HepG2 (cell line): ENCODE results near the gene NCAPD2. TPM values are rescaled to one million over a fixed set of nuclear protein-coding genes. Genes with fewer than 3 reads are reported as not detected.

Experiments
- ATAC-seq: fragments of 200-7000 bp; cut with Tn5 transposase; 3 replicates; pipeline ENCODE4 v1.9.1; 2020; ENCODE audit warnings: mild to moderate bottlenecking, moderate library complexity
- BruUV-seq: library from RNA; stranded (reverse); fragments of 400-500 nt; replicated peaks from 2 replicates; lab custom pipeline; 2021; lab: Mats Ljungman, UMichigan
- CTCF ChIA-PET: fragments of 300-600 bp; formaldehyde crosslinking; extraction: SDS; loops from one replicate; lab custom pipeline; 2021; ENCODE audit warnings: low total read pairs, inconsistent platforms, low intra/inter-chr PET ratio; lab: Yijun Ruan, JAX
- POLR2A ChIA-PET: fragments of 350-600 bp; sonication (Branson Sonifier 250); formaldehyde crosslinking; loops from one replicate; lab custom pipeline; 2020; ENCODE audit warnings: antibody characterized with exemption, inconsistent platforms; lab: Yijun Ruan, JAX
- DNase-seq: peaks from one replicate; pipeline ENCODE4 v3.0.0-alpha.2; 2015; ENCODE audit warnings: low spot score
- FAIRE-seq: peaks from 3 replicates; lab custom pipeline; 2011; peaks lifted over from hg19 to GRCh38; lab: Jason Lieb, UNC
- H2AFZ ChIP-seq: one replicate; pipeline ENCODE4 v1.6.1; 2011; ENCODE audit warnings: low read length, inconsistent platforms
- H3K27ac ChIP-seq: fragments of 300-600 bp; 3 replicates; pipeline ENCODE4 v1.8.0; 2011; ENCODE audit warnings: mixed run types, mild to moderate bottlenecking, mixed read lengths, low read length, inconsistent platforms; ENCODE audit not compliant: insufficient read depth; ENCODE audit errors: extremely low read length
- H3K27me3 ChIP-seq, 2 experiments: fragments of 200-600 bp in 1 of 2; 2 replicates in 1 of 2; 3 replicates in 1 of 2; pipeline versions ENCODE4 v1.6.0 to v1.8.0; 2011; ENCODE audit warnings: low read length in 2 of 2, mild to moderate bottlenecking in 2 of 2, moderate library complexity in 2 of 2, inconsistent platforms in 1 of 2; ENCODE audit not compliant: insufficient read depth in 2 of 2, control insufficient read depth in 1 of 2
- H3K36me3 ChIP-seq, 2 experiments: fragments of 200-600 bp in 1 of 2; replicated peaks in 1 of 2; 2 replicates in 1 of 2; 3 replicates in 1 of 2; pipeline versions ENCODE4 v1.5.1 to v1.8.0; 2011; ENCODE audit warnings: low read length in 2 of 2, inconsistent platforms in 1 of 2; ENCODE audit not compliant: insufficient read depth in 2 of 2, control insufficient read depth in 1 of 2
- H3K4me1 ChIP-seq: 2 replicates; pipeline ENCODE4 v1.5.1; 2012; ENCODE audit warnings: low read length, inconsistent platforms; ENCODE audit not compliant: insufficient read depth
- H3K4me2 ChIP-seq: 2 replicates; pipeline ENCODE4 v1.6.0; 2011; ENCODE audit warnings: low read depth, low read length, inconsistent platforms
- H3K4me3 ChIP-seq, 3 experiments: fragments of 200-600 bp in 1 of 3; sonication (generic), shearing (Covaris generic) in 1 of 3; replicated peaks in 1 of 3; 2 replicates each; pipeline ENCODE4 v1.5.1; 2011 to 2016; ENCODE audit warnings: low read length in 3 of 3, inconsistent platforms in 2 of 3, low read depth in 2 of 3, mild to moderate bottlenecking in 2 of 3, control low read depth in 1 of 3, mixed read lengths in 1 of 3; ENCODE audit not compliant: insufficient read depth in 1 of 3
- H3K79me2 ChIP-seq: one replicate; pipeline ENCODE4 v1.6.1; 2011; ENCODE audit warnings: low read length, inconsistent platforms; ENCODE audit not compliant: insufficient read depth
- H3K9ac ChIP-seq: 2 replicates; pipeline ENCODE4 v1.6.0; 2011; ENCODE audit warnings: mild to moderate bottlenecking, low read depth, low read length, inconsistent platforms; ENCODE audit not compliant: insufficient read depth
- H3K9me3 ChIP-seq: 2 replicates; pipeline ENCODE4 v1.5.1; 2012; ENCODE audit warnings: mild to moderate bottlenecking, low read length
- H4K20me1 ChIP-seq: 2 replicates; pipeline ENCODE4 v1.6.0; 2011; ENCODE audit warnings: inconsistent platforms, mild to moderate bottlenecking, low read length, moderate library complexity; ENCODE audit not compliant: insufficient read depth
- FOSL2 ChIP-seq: sonication (generic); formaldehyde crosslinking; IDR thresholded peaks from 2 replicates; pipeline ENCODE4 v1.4.0; 2020; ENCODE audit warnings: missing genetic modification reagents
- GPN1 ChIP-seq: sonication (generic); formaldehyde crosslinking; IDR thresholded peaks from 2 replicates; pipeline ENCODE4 v1.5.1; 2020; ENCODE audit warnings: missing genetic modification reagents, borderline replicate concordance
- GZF1 ChIP-seq: sonication (generic); formaldehyde crosslinking; IDR thresholded peaks from 2 replicates; pipeline ENCODE4 v1.5.1; 2020; ENCODE audit warnings: mild to moderate bottlenecking, missing genetic modification reagents
- HNF1B ChIP-seq: sonication (generic); formaldehyde crosslinking; IDR thresholded peaks from 2 replicates; pipeline ENCODE4 v1.5.1; 2020; ENCODE audit warnings: mild to moderate bottlenecking, moderate library complexity, missing genetic modification reagents
- LBX2 ChIP-seq: sonication (generic); formaldehyde crosslinking; IDR thresholded peaks from 2 replicates; pipeline ENCODE4 v1.5.0; 2020; ENCODE audit warnings: missing genetic modification reagents, mild to moderate bottlenecking, borderline replicate concordance
- SMYD3 ChIP-seq: sonication (generic); formaldehyde crosslinking; IDR thresholded peaks from 2 replicates; pipeline ENCODE4 v1.8.1; 2023; ENCODE audit warnings: mild to moderate bottlenecking, missing genetic modification reagents
- SP140L ChIP-seq: sonication (generic); formaldehyde crosslinking; IDR thresholded peaks from 2 replicates; pipeline ENCODE4 v1.4.0; 2020; ENCODE audit warnings: missing genetic modification reagents, borderline replicate concordance
- TRAFD1 ChIP-seq: sonication (generic); formaldehyde crosslinking; IDR thresholded peaks from 2 replicates; pipeline ENCODE4 v1.5.1; 2020; ENCODE audit warnings: missing genetic modification reagents, mild to moderate bottlenecking, borderline replicate concordance
- ZNF672 ChIP-seq: sonication (generic); formaldehyde crosslinking; IDR thresholded peaks from 2 replicates; pipeline ENCODE4 v1.8.1; 2022; ENCODE audit warnings: missing genetic modification reagents
- ZNF770 ChIP-seq: sonication (generic); formaldehyde crosslinking; IDR thresholded peaks from 2 replicates; pipeline ENCODE4 v1.5.0; 2020; ENCODE audit warnings: mild to moderate bottlenecking, missing genetic modification reagents
- WGBS: methylation state at CpG from one replicate; pipeline ENCODE4 v1.1.6; 2017; ENCODE audit warnings: low lambda C conversion rate; 5-methylcytosine and 5-hydroxymethylcytosine counted together
- in situ Hi-C: cut with HindIII; loops from 2 replicates; pipeline ENCODE4 v1.10.0; 2017; ENCODE audit warnings: low pct_unique_long_range_greater_than_20kb; ENCODE audit not compliant: extremely low pct_ligation_motif_present
- intact Hi-C: fragments of 100-400 bp; cut with micrococcal nuclease; formaldehyde crosslinking; loops from one replicate; pipeline ENCODE4 v1.10.0; 2022; ENCODE audit not compliant: unreplicated experiment
- polyA plus RNA-seq, 8 experiments: library from polyadenylated mRNA; depleted of rRNA in 3 of 8; stranded (reverse) in 7 of 8; unstranded in 1 of 8; fragments of >200 nt; fragmentation: Illumina TruSeq in 4 of 8; extraction: Trizol in 4 of 8; gene quantifications; 2 replicates each; pipeline versions ENCODE4 v1.2.1 to v1.2.3, GENCODE V29; 2011 to 2016; ENCODE audit warnings: low read depth in 4 of 8, missing spikeins in 1 of 8, mixed read lengths in 1 of 8; ENCODE audit not compliant: insufficient read depth in 1 of 8
- total RNA-seq, 5 experiments: library from RNA; depleted of rRNA; stranded (reverse); fragments of >200 nt; fragmentation: Illumina TruSeq; extraction: Trizol; gene quantifications; 2 replicates each; pipeline ENCODE4 v1.2.3, GENCODE V29; 2016; ENCODE audit warnings: low read depth in 1 of 5
- TF ChIP-seq, protein P1 (sequence below): sonication (generic); formaldehyde crosslinking; conservative IDR thresholded peaks from 2 replicates; pipeline ENCODE4 v1.4.0; 2020; ENCODE audit warnings: missing genetic modification reagents

The NCAPD2 gene
- total and polyA plus RNA-seq, 2 of the 13 experiments (the other 11 are each of a cell fraction or from before 2014, with no cell fraction given), result 51.1 to 65.6 TPM

DNA sequence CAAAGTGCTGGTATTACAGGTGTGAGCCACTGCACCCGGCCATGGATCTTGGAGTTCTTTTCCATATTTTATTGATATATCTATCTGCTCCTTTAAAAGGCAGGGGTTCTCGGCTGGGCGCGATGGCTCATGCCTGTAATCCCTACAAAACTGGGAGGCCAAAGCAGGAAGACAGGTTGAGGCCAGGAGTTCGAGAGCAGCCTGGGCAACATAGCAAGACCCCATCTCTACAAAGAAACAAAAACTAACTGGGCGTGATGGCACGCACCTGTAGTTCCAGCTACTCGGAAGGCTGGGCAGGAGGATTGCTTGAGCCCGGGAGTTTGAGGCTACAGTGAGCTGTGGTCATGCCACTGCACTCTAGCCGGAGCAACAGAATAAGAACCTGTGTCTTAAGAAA lies 28.3 kb downstream of the NCAPD2 start:
- ATAC-seq (no peak), FAIRE-seq (no peak), DNase-seq (no peak)
- no peaks in the 10 kb centered on the region for H4K20me1 ChIP-seq
- no peak overlapping the region for H3K9ac ChIP-seq
- in situ Hi-C loops, result no loop called here
- ChIA-PET POLR2A (interaction anchor here (1.7 kb wide), 1 partner anchor 12 kb away, joined by 4 read pairs; the partner anchor contains the start of gene GAPDH), CTCF (no interaction called here)
- 95% methylated on average over 10 of the region's 10 CpGs for WGBS
- intact Hi-C loops, result no loop called here
- no peaks in the 10 kb centered on the region for H3K27me3 ChIP-seq
- BruUV-seq, result no TSS peak
- H3K27ac ChIP-seq, result no peak overlapping the region
- H3K9me3 ChIP-seq, result no peaks in the 10 kb centered on the region
- no peaks in the 10 kb centered on the region for H3K79me2 ChIP-seq
- H3K4me2 ChIP-seq, result no peak overlapping the region
- TF ChIP-seq GPN1 (CRISPR knock-in tag), result no peak
- no peak for TF ChIP-seq ZNF672 (CRISPR knock-in tag)
- no peak for TF ChIP-seq TRAFD1 (CRISPR knock-in tag)
- TF ChIP-seq SP140L (CRISPR knock-in tag), result no peak
- H3K36me3 ChIP-seq, result peaks cover 53 to 94% of the 10 kb centered on the region in 2 experiments
- no peak overlapping the region for H2AFZ ChIP-seq
- H3K4me3 ChIP-seq, result no peak overlapping the region
- no peaks in the 10 kb centered on the region for H3K4me1 ChIP-seq

DNA sequence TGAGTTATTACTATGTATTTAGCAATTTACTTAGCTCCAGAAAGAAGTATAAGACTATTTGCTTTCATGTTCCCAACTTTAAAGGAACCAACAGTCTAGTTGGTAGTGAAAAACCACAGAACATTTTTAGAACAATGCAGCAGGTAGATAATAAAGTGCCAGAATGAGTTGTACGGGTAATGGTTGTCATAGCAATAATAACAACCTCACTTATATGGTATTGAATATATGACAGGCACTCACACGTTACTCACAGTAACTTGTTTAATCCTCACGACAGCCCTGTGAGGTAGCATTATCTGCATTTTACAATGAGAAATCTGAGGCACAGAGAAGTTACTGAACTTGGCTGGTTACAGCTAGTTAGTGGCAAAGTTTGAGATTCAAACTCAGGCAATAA lies 29.8 kb downstream of the NCAPD2 start:
- H4K20me1 ChIP-seq, result no peaks in the 10 kb centered on the region
- intact Hi-C loops (no loop called here), in situ Hi-C loops (no loop called here)
- H3K27ac ChIP-seq, result no peak overlapping the region
- BruUV-seq, result no TSS peak
- H3K4me2 ChIP-seq, result no peak overlapping the region
- no peak for DNase-seq
- no peak for FAIRE-seq
- CTCF ChIA-PET, result no interaction called here
- H3K4me1 ChIP-seq, result no peaks in the 10 kb centered on the region
- WGBS, result 100% methylated on average over 3 of the region's 3 CpGs
- peaks cover 58 to 94% of the 10 kb centered on the region in 2 experiments for H3K36me3 ChIP-seq
- no peaks in the 10 kb centered on the region for H3K9me3 ChIP-seq
- no peak for ATAC-seq
- H3K27me3 ChIP-seq, result no peaks in the 10 kb centered on the region
- H2AFZ ChIP-seq, result no peak overlapping the region
- POLR2A ChIA-PET, result no interaction called here
- H3K79me2 ChIP-seq, result no peaks in the 10 kb centered on the region
- H3K9ac ChIP-seq, result no peak overlapping the region
- H3K4me3 ChIP-seq, result no peak overlapping the region
- TF ChIP-seq LBX2 (CRISPR knock-in tag) (no peak), GZF1 (no peak), SMYD3 (no peak), FOSL2 (no peak), ZNF770 (CRISPR knock-in tag) (no peak), HNF1B (no peak), GPN1 (CRISPR knock-in tag) (no peak)
- TF ChIP-seq, protein P1, sequence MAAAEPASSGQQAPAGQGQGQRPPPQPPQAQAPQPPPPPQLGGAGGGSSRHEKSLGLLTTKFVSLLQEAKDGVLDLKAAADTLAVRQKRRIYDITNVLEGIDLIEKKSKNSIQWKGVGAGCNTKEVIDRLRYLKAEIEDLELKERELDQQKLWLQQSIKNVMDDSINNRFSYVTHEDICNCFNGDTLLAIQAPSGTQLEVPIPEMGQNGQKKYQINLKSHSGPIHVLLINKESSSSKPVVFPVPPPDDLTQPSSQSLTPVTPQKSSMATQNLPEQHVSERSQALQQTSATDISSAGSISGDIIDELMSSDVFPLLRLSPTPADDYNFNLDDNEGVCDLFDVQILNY, result no peak
